RKO (cell line): ENCODE data around the gene RPAP3.
"Not testable (repeated sequence)": the region's sequence is repeated elsewhere in the genome, so short reads cannot be mapped to it uniquely, and the experiment has no call there.

ENCODE experiments used
- DNase-seq: peaks from one replicate; pipeline ENCODE4 v3.0.0-alpha.2; 2016; ENCODE audit warnings: low spot score

The RPAP3 gene

DNA sequence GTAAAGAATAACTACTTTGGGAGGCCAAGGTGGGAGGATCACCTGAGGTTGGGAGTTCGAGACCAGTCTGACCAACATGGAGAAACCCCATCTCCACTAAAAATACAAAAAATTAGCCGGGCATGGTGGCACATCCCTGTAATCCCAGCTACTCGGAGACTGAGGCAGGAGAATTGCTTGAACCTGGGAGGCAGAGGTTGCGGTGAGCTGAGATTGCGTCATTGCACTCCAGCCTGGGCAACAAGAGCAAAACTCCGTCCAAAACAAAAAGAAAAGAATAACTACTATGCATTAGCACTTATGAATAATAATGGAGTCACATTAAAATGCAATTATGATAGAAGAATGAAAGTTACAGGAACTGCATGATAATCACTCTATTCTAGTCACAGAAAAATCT is 37.9 kb downstream of the RPAP3 start:
- DNase-seq = not testable (repeated sequence)

DNA sequence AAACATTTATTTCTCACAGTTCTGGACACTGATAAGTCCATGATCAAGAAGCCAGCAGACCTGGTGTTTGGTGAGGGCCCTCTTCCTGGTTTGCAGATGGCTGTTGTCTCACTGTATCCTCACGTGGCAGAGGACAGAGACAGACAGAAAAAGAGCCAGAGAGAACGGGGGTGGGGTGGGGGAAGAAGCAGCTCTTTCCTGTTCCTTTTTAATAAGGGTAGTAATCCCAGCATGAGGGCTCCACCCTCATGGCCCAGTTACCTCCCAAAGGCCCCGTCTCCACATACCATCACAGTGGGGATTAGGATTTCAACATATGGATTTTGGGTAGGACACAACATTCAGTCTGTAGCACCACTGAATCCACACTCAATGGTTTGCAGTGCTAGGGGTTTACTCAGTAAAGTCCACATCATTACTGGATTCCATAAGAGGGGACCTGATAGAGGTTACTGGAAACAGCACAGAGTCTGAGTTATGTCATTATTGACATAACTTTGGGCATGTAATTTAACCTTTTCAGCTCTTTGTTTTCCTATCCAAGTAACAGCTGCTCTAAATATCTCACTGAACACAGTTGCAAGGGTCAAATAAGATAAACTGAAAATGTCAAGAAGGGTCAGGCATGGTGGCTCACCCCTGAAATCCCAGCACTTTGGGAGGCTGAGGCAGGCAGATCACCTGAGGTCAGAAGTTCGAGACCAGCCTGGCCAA is 53.2 kb downstream of the RPAP3 start:
- DNase-seq = no peak

DNA sequence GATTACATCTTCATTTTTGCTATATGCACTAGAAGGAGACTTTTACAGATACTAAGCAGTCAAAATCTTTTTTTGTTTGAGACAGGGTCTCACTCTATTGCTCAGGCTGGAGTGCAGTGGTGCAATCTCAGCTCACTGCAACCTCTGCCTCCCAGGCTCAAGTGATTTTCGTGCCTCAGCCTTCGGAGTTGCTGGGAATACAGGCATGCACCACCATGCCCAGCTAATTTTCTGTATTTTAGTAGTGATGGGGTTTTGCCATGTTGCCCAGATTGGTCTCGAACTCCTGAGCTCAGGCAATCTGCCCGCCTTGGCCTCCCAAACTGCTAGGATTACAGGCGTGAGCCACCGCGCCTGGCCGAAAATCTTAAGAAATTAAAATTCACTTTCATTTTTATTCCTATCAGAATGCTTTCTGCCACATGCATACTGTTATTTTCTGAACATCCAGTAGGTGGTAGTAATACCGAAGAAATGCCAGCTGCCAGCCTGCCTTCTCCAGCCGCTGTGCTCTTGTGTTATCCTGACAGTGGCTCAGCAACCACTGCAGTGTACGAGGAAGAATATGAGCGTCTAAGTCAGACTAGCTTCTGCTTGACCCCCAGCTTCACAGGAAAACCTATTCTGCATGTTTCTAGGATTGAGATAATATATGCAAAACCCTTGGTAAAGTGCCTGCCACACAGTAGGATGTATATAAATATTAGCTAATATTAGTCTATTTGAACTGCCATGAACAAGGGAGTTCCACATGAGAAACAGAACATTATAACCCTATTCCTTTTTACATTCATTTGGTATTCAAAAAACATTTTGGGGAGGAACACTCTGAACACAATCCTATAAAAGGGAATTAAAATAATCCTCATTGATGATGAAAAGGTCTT is 54.2 kb downstream of the RPAP3 start:
- peak; percentile 82 for DNase-seq

DNA sequence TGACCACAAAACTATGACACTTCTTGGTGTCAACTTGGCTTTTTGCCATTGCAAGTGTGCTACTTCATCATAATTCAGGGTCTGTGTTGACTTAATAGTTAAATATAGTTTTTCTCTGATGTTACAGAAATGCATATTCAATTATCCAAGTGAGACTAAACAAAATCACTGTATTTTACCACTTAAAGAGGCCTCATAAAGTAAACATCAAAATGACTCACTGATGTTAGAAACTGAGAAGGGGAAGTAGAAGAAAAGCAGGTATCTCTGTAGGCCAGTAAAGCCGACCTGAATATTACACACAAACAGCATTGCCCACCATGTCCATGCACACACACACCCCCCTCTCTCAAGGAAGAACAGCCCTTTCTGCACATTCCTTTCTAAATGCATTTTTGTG is 55.4 kb downstream of the RPAP3 start:
- no peak for DNase-seq

DNA sequence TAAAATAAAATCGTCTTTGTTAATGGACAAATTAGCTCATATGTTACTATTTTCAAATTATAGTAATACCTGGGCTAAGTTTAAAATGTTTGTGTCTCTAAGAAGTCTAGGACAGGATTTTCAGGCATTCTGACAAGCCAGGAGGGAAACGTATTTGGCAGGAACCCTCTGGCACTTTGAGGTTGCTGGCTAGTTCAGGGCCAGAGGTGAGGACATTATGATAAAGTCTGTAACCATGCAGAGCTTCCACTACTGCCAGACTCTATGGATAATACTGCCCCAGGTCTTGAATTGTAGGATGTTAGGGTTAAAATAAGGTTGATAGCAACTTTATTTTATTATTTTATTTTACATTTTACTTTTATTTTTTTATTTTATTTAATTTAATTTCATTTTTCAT is 56.4 kb downstream of the RPAP3 start:
- no peak for DNase-seq

DNA sequence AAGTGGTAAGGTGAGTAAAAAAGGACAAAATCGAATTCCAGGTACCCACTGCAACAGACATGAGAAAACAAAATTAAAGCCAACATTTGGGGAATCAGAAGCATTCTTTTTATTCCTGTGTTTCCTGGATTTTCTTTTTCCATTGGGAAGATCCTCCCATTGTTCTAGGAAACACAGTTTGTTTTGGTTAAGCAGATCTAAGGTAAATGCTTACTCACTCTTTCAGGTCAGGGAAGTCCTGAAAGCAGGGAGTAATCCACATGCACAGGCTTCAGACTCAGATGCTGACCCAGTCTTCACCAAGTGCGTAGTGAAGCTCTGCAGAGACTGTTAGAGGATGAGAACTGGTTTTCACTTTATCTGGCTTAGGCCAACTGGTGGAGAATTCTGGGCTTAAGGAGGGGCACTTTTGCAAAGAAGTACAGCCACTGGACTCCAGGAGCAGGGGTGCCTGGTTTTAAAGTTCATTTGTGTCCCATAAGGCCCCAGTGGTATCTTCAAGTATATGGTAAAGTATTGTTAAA is 57.7 kb downstream of the RPAP3 start:
- no peak for DNase-seq

DNA sequence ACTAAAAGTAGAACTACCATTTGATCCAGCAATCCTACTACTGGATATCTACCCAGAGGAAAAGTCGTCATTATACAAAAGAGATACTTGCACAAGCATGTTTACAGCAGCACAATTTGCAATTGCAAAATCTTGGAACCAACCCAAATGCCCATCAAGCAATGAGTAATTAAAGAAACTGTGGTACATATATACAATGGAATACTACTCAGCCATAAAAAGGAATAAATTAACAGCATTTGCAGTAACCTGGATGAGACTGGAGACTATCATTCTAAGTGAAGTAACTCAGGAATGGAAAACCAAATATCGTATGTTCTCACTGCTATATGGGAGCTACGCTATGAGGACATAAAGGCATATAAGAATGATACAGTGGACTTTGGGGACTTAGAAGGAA is 63.5 kb downstream of the RPAP3 start:
- DNase-seq = not testable (repeated sequence)

DNA sequence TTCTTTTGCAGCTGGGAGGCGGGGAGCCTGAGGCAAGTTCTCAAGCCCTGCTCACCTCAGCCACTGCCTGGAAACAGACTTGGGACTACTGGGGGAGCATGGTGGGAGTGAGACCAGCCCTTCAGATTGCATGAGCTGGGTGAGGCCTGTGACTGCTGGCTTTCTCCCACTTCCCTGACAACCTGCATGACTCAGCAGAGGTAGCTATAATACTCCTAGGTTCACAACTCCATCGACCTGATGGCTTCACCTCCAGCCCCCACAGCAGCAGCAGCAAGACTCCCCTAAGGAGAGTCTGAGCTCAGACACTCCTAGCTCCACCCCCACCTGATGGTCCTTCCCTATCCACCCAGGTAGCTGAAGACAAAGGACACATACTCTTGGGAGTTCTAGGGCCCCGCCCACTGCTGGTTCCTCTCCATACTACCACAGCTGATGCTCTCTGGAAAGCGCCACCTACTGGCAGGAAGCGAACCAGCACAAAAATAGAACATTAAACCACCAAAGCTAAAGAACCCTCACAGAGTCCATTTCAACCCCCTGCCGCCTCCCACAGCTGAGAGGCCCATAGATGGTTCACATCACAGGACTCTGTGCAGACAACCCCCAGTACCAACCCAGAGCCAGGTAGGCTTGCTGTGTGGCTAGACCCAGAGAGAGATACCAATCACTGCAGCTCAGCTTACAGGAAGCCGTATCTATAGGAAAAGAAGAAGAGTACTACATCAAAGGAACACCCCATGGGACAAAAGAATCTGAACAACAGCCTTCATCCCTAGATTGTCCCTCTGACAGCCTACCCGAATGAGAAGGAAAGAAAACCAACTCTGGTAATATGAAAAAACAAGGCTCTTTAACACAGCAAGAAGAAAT is 68.7 kb downstream of the RPAP3 start:
- peak; percentile 18 for DNase-seq

DNA sequence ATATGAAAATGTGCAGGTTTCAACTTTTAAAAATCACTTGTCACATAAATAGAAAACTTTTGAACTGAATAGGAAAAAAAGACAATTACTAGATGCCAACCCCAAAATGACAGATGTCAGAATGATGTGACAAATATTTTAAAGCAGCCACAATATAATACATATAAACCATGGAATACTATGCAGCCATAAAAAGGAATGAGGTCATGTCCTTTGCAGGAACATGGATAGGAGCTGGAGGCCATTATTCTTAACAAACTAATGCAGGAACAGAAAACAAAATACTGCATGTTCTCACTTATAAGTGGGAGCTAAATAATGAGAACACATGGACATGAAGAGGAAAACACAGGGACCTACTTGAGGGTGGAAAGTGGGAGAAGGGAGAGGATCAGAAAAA is 70.1 kb downstream of the RPAP3 start:
- not testable (repeated sequence) for DNase-seq

DNA sequence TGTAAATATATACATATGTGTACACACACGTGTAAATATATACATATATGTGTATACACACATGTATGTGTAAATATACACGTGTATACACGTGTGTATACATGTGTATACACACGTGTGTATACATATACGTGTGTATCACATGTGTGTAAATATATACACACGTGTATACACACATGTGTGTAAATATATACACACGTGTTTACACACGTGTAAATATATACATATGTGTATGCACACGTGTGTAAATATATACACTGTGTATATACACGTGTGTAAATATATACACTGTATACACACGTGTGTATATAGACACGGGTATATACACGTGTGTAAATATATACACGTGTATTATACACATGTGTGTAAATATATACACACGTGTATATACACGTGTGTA is 71.7 kb downstream of the RPAP3 start:
- no peak for DNase-seq

DNA sequence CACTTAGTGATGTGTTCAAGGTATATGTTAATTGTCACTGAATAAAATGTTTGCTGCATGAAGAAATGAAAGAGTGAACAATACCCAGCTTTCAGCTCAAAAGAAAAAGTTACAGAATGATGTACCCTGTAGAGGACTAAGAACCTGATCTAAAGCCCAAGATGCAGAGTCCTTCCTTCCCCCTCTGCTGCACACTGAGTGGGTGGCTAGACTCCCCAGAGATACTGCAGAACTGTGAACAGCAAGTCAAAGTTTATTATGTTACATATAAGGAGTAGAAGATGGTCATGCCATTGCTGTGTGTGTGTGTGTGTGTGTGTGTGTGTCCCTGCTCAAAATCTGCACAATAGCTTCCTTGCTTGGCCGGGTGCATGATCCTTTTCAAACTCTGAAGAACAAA is 83.9 kb downstream of the RPAP3 start:
- DNase-seq = no peak

DNA sequence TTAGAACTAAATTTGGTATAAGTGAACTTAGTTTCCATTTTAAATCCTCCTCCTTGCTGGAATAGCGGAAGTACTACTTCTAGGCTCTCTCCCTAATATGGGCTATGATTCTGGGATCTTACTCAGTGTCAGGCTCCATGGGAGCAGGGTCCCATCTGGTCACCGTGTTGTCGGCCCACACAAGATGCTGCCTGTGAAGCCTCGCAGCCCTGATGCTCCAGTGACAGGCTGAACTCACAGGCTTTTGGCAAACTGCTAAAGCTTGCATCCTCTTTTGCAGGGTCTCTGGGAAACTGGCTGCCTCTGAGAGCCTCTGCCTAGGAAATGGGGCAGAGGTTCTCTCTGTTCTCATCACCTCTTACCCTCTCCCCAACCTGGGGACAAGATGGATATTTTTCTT is 88.4 kb downstream of the RPAP3 start:
- no peak for DNase-seq

DNA sequence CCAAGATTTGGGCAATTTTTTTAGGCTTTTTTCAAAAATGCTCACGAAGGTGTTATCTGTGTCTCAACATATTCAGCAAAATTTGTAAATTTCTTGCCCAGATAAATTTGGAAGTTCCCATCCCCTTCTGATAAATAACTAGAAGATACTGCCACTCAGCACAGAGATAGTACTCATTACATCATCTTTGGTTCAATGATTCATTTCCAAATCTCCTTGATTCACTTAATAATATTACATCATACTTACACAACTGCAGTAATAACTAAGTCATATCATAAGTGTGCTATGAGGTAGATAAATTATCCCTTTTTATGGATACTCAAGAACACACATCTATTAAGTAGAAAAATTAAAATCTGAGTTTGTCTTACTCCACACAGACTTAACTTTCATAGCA is 89.4 kb downstream of the RPAP3 start:
- DNase-seq = peak; percentile 33

DNA sequence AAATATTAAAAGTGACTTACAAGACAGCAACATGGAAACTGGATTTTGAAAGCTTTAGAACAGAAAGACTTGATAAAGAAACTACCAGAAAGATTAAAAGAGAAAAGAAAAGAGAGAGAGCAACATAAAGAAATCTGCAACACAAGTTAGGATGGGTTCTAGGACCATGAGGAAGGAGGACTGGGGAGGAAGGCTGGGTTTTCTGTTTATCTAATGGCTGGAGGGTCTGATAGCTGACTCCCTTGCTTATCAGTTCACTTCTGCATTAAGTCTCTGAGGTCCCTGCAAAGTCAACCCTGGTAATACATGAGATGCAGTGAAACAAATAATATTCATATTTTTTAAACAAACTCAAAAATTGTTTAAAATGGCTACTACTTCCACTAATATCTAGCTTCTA is 90.1 kb downstream of the RPAP3 start:
- DNase-seq = no peak

DNA sequence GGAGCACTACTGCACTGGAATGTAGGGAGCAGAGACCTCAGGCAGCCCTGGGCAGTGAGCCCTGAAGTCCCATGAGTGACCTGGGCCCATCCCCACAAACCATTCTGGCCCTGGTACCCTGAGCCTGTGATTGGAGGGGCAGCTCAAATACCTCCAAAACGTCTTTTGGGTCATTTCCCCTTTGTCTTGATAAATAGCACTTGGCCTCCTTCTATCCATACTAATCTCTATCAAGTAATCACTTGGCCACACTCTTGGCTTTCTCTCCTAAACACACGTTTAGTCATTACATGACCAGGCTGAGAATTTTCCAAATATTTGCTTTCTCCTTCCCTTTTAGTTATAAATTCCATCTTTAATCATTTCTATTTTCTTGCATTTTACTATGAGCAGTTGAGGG is 91.3 kb downstream of the RPAP3 start:
- DNase-seq = no peak

DNA sequence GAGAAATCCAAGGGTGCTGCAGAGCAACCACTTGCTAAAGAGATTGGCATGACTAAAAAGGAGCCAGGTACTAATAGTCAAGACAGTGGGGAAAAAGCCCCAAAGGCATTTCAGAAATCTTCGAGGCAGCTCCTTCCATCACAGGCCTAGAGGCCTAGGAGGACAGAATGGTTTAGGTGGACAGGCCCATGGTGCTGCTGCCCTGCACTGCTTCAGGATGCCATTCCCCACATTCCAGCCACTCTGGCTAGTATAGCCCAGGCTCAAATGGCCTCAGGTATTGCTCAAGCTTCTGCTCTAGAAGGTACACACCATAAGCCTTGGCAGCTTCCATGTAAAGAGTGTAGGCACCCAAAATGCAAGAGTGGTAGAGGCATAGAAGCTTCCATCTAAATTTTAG is 92.9 kb downstream of the RPAP3 start:
- DNase-seq = no peak

DNA sequence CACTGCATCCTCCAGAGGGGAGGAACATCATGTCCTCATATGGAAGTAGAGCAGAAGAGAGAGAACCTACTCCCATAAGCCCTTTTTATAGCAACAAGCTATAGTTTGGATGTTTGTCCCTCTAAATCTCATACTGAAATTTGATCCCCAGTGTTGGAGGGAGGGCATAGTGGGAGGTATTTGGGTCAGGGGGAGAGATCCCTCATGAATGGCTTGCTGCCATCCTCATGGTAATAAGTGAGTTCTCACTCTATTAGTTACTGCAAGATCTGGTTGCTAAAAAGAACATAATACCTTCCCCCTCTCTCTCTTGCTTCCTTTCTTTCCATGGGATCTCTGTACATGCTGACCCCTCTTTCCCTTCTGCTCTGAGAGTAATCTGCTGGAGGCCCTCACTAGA is 93.9 kb downstream of the RPAP3 start:
- no peak for DNase-seq
